Breast epithelium (tissue), 3 donors: ENCODE measurements around the gene CD83.

Experiments used
- POLR2A ChIP-seq: fragments of 450-650 bp; IDR thresholded peaks from one replicate; pipeline ENCODE4 v1.6.1; 2016; ENCODE audit warnings: antibody characterized with exemption, mild to moderate bottlenecking, moderate library complexity
- POLR2AphosphoS5 ChIP-seq, 3 donors: sonication (generic); formaldehyde crosslinking; IDR thresholded peaks; one replicate each; pipeline ENCODE4 v1.6.1; 2017; ENCODE audit warnings: antibody characterized with exemption in 3 of 3
- TF ChIP-seq, protein P1 (sequence below), 3 donors: fragments of 450-650 bp; IDR thresholded peaks; one replicate each; pipeline ENCODE4 v1.5.1; 2016 to 2017; ENCODE audit warnings: antibody characterized with exemption in 3 of 3, mild to moderate bottlenecking in 3 of 3, moderate library complexity in 3 of 3

DNA sequence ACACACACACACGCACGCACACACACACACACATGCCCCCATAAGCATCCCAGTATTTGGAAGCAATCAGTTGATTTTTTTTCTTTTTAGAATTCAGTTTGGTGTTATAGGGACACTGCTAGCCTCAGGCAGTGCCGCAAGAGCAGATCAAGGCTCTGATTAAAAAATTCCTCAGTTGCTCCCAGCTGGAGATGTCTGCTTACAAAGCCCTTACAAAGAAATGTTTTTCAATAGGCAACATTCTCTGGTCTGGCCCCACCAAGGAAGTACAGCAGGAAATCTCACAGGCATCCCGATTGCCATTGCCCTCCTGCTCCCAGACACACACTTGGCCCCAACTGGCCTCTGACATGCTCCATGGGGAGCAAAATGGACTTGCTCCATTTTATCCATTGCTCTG is 22.9 kb upstream of the CD83 start:
- TF ChIP-seq, protein P1, sequence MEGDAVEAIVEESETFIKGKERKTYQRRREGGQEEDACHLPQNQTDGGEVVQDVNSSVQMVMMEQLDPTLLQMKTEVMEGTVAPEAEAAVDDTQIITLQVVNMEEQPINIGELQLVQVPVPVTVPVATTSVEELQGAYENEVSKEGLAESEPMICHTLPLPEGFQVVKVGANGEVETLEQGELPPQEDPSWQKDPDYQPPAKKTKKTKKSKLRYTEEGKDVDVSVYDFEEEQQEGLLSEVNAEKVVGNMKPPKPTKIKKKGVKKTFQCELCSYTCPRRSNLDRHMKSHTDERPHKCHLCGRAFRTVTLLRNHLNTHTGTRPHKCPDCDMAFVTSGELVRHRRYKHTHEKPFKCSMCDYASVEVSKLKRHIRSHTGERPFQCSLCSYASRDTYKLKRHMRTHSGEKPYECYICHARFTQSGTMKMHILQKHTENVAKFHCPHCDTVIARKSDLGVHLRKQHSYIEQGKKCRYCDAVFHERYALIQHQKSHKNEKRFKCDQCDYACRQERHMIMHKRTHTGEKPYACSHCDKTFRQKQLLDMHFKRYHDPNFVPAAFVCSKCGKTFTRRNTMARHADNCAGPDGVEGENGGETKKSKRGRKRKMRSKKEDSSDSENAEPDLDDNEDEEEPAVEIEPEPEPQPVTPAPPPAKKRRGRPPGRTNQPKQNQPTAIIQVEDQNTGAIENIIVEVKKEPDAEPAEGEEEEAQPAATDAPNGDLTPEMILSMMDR (IDR thresholded peaks at IDR 0.05), result no peak
- no peak for TF ChIP-seq POLR2A
- TF ChIP-seq POLR2AphosphoS5 (IDR thresholded peaks at IDR 0.05), result no peak
